Effector memory CD4-positive, alpha-beta T cell (primary cell): Measurements from ENCODE around the gene MLLT6.

Experiments
- DNase-seq, 3 donors: peaks; one replicate each; pipeline ENCODE4 v3.0.0-alpha.2; 2020
- H3K27ac ChIP-seq: 2 replicates; pipeline ENCODE4 v1.7.0; 2013; ENCODE audit warnings: mild to moderate bottlenecking, low read length, moderate library complexity; ENCODE audit not compliant: insufficient read depth, poor library complexity, severe bottlenecking
- H3K27me3 ChIP-seq: replicated peaks from 2 replicates; pipeline ENCODE4 v1.7.0; 2013; ENCODE audit warnings: mild to moderate bottlenecking, low read length; ENCODE audit not compliant: insufficient read depth, control insufficient read depth, poor library complexity, severe bottlenecking
- H3K36me3 ChIP-seq: 2 replicates; pipeline ENCODE4 v1.7.0; 2013; ENCODE audit warnings: mild to moderate bottlenecking, low read length, moderate library complexity; ENCODE audit not compliant: control insufficient read depth, insufficient read depth
- H3K4me1 ChIP-seq: 2 replicates; pipeline ENCODE4 v1.7.0; 2013; ENCODE audit warnings: low read length, mild to moderate bottlenecking; ENCODE audit not compliant: control insufficient read depth, insufficient read depth, poor library complexity, severe bottlenecking
- H3K4me3 ChIP-seq: 2 replicates; pipeline ENCODE4 v1.7.0; 2013; ENCODE audit warnings: low read length, low read depth, mild to moderate bottlenecking; ENCODE audit not compliant: insufficient read depth, poor library complexity, severe bottlenecking
- H3K9me3 ChIP-seq: 2 replicates; pipeline ENCODE4 v1.7.0; 2013; ENCODE audit warnings: mild to moderate bottlenecking, low read length, moderate library complexity; ENCODE audit not compliant: control insufficient read depth

The MLLT6 gene

DNA sequence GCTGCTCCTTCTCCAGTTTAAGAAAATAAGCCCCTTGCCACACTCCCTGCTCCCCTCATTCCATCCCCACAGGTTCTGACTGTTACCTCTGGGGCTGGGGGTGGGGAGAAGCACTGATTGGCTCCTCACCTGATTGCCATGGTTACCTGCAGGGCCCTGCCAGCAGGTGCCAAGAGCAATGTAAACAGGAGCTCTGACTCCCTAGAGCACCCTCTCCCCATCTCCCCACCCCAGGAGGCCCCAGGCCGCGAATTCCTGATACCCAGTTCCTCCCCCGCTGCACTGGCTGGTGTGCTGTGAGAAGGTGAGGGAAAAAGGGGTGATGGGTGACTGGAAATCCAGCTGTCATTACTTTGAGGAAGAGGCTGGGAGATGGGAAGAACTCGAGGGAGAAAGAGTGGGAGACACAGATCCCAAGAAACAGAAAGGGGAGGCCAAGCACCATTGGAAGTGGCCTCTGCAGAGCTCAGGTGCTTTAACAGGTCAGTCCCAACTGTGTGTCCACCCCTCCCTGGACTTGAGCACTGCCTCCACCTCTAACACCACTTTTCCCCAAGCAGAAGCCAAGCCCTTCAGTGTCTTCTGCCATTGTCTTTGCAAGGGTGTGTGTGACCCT lies 38.6 kb downstream of the MLLT6 start:
- peaks cover 16% of the 10 kb centered on the region for H3K27me3 ChIP-seq

GRCh38 chr17:38745545-38745944 lies 40.5 kb downstream of the MLLT6 start:
- H3K36me3 ChIP-seq = no peaks in the 10 kb centered on the region
- H3K27me3 ChIP-seq = peaks cover 34% of the 10 kb centered on the region
- H3K4me3 ChIP-seq = no peak overlapping the region
- no peak for DNase-seq
- no peak overlapping the region for H3K27ac ChIP-seq
- H3K4me1 ChIP-seq = peaks cover 35% of the 10 kb centered on the region
- H3K9me3 ChIP-seq = no peaks in the 10 kb centered on the region

More for the DNA sequence above, 38.6 kb downstream of the MLLT6 start:
- Histone ChIP-seq H3K4me3 (no peak overlapping the region), H3K36me3 (no peaks in the 10 kb centered on the region), H3K27ac (no peak overlapping the region), H3K4me1 (peaks cover 16% of the 10 kb centered on the region), H3K9me3 (no peaks in the 10 kb centered on the region)
- no peak for DNase-seq

GRCh38 chr17:38746004-38746848 lies 41.2 kb downstream of the MLLT6 start:
- Histone ChIP-seq H3K36me3 (no peaks in the 10 kb centered on the region), H3K4me3 (no peak overlapping the region), H3K4me1 (peaks cover 42% of the 10 kb centered on the region), H3K27me3 (peaks cover 34% of the 10 kb centered on the region), H3K9me3 (no peaks in the 10 kb centered on the region), H3K27ac (no peak overlapping the region)
- no peak for DNase-seq

DNA sequence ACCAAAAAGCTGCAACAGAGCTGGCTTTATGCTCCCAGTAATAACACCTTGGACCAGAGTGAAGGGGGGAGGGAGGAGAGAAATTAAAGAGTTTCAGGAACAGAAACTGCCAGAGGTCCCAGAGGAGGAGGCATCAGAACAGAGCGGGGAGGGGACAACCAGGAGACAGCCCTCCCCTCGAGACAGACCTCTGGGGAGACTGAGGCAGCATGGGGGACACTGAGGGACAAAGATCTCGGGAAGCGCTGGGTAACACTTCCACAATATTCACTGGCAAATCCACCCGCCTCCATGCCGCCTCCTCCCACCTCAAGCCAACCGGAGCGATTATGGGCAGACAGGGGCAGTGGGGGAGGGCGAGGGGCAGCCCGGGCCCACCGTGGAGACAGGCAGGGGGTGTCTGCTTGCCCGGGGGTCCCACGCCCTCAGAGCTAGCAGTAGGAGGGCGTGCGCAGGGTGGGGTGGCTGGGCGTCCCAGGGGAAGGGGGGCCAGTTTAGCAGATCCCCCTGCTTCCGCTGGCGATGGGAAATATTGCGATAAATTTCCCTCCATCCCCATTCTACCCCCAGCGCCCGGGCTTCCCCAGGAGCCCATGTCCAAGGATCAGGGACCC lies 41.9 kb downstream of the MLLT6 start:
- H3K36me3 ChIP-seq = no peaks in the 10 kb centered on the region
- H3K9me3 ChIP-seq = no peaks in the 10 kb centered on the region
- peaks cover 34% of the 10 kb centered on the region for H3K27me3 ChIP-seq
- no peak overlapping the region for H3K4me3 ChIP-seq
- H3K4me1 ChIP-seq = peaks cover 44% of the 10 kb centered on the region
- DNase-seq = no peak
- no peak overlapping the region for H3K27ac ChIP-seq

DNA sequence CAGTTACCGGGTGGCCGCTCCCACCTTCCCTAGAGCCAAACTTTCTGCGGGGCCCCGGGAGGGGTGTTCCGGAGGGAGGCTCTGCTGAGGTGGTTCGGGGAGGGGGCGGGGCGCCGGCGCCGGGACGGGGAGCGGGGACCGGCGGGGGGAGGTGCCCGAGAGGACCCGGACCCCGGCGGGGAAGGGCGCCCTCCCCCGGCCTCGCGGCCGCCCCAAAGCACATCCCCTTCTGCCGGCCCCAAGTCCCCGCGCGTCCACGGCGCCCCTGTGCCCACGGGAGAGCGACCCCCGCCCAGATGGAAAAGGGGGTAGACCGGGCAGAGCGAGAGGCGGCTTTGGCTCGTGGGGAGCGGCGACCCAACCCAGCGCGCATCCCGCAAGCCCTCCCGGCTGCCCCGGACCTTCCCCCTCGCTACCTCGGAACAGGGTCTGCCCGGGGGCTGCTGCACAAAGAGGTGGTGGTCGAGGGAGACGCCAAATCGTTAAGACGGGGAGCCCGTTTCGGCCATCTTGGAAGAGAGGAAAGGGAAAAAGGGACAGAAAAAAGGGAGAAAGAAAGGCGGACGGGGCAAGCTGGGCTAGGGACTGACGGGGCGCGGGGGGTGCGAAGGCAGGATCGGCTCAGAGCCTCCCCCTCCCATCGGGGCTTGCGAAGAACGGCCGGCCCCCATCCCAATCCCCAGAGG lies 42.5 kb downstream of the MLLT6 start:
- DNase-seq = no peak
- Histone ChIP-seq H3K4me1 (peaks cover 44% of the 10 kb centered on the region), H3K27ac (no peak overlapping the region), H3K27me3 (peaks cover 34% of the 10 kb centered on the region), H3K4me3 (peak overlapping the region; percentile 47), H3K36me3 (no peaks in the 10 kb centered on the region), H3K9me3 (no peaks in the 10 kb centered on the region)

DNA sequence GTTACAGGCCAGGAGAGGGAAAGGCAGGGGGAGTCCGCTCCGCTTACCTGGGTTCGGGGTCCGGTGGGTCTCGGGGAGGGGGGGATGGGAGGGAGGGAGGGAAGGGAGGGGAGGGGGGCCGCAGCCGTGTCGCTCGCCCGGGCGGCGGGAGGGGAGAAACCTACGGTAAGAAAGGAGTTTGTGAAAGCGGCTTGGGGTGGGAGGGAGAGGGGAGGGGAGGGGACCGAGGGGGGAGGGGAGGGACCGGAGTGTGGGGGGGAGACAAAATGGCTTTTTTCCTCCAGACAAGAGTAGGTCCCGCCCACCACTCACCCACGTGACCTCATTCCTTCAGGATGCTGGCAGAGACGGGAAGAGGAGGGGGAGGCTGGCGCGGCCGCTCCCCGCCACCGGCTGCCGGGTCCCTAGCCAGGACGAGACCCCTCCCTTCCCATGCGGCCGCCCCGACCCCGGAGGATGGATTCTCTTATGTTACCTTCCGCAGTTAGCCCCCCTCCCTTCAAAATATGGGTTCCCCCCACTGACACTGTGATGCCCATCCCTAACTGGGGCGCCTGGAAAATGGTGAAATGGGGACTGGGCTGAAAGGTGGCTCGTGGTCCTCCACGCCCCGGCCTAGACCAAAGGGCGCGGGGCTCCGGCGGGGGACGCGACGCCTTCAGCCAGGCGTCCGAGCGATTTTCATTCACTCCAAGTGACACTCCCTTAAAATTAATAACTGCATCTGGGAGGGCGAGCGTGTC lies 43.2 kb downstream of the MLLT6 start, which contains the start of gene PCGF2:
Gene PCGF2, minus strand, starts transcription at position 188 of the 743 bp plus-strand sequence. CDS start 7,934 bp downstream, outside the sequence.
- Histone ChIP-seq H3K4me1 (peaks cover 45% of the 10 kb centered on the region), H3K36me3 (no peaks in the 10 kb centered on the region), H3K4me3 (peak within 1 kb of the TSS; percentile 52), H3K9me3 (no peaks in the 10 kb centered on the region), H3K27ac (no peak within 1 kb of the TSS), H3K27me3 (peaks cover 34% of the 10 kb centered on the region)
- no peak for DNase-seq

DNA sequence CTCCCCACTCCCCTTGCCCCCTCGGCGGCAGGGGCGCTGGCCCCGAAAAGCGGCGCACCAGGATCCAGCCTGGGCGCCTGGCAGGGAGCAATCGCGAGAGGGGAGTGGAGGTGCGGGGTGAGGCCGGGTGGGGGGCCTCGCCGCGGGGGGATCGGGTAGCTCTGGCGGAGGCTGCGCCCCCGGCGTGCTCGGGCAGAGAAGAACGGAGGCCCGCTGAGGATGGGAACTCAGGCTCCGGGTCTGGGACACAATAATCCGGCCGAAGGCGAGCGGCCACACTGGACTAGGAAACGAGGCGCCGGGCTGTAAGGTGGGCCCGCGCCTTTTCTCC lies 43.8 kb downstream of the MLLT6 start:
- H3K9me3 ChIP-seq = no peaks in the 10 kb centered on the region
- H3K27ac ChIP-seq = no peak overlapping the region
- H3K27me3 ChIP-seq = peaks cover 34% of the 10 kb centered on the region
- H3K4me3 ChIP-seq = peak overlapping the region; percentile 52
- no peak for DNase-seq
- peaks cover 50% of the 10 kb centered on the region for H3K4me1 ChIP-seq
- H3K36me3 ChIP-seq = no peaks in the 10 kb centered on the region

- Histone ChIP-seq H3K9me3 (no peaks in the 10 kb centered on the region), H3K4me1 (peaks cover 54% of the 10 kb centered on the region), H3K4me3 (peak overlapping the region; percentile 52), H3K27me3 (peaks cover 34% of the 10 kb centered on the region), H3K27ac (no peak overlapping the region), H3K36me3 (no peaks in the 10 kb centered on the region)
- no peak for DNase-seq
These were observed 44.4 kb downstream of the MLLT6 start for GRCh38 chr17:38749223-38750043.

- Histone ChIP-seq H3K4me3 (peak overlapping the region; percentile 52), H3K4me1 (peaks cover 54% of the 10 kb centered on the region), H3K36me3 (no peaks in the 10 kb centered on the region), H3K9me3 (no peaks in the 10 kb centered on the region), H3K27ac (no peak overlapping the region), H3K27me3 (peaks cover 34% of the 10 kb centered on the region)
- no peak for DNase-seq
These were observed 44.9 kb downstream of the MLLT6 start for GRCh38 chr17:38750044-38750311.
